Choroid plexus epithelial cell (primary cell): ENCODE results near the gene ZSWIM4.

Experiments used
- DNase-seq: peaks from one replicate; pipeline ENCODE4 v3.0.0-alpha.2; 2010; ENCODE audit warnings: low read depth
- H3K4me3 ChIP-seq: 2 replicates; pipeline ENCODE4 v1.5.1; 2011; ENCODE audit warnings: low read depth, mild to moderate bottlenecking, control low read depth, low read length, moderate library complexity
- TF ChIP-seq, protein P1 (sequence below): conservative IDR thresholded peaks from 2 replicates; pipeline ENCODE4 v1.5.1; 2011; ENCODE audit warnings: low read depth, mild to moderate bottlenecking, control low read depth, inconsistent platforms, low read length, moderate library complexity

The ZSWIM4 gene

DNA sequence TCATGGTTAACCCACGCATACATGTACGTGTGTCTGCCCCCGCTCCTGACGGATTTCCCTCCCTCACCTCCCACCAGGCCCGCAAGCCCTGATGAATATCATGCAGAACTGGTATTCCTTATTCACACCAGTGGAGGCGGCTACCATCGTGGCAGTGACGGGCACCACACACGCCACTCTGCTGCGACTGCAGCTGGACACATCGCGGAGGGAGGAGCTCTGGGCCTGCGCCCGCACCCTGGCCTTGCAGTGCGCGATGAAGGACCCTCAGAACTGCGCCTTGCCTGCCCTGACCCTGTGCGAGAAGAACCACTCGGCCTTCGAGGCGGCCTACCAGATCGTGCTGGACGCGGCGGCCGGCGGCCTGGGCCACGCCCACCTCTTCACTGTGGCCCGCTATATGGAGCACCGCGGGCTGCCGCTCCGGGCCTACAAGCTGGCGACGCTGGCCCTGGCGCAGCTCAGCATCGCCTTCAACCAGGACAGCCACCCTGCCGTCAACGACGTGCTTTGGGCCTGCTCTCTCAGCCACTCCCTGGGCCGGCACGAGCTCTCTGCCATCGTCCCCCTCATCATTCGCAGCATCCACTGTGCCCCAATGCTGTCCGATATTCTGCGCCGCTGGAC lies 35.0 kb downstream of the ZSWIM4 start:
- TF ChIP-seq, protein P1, sequence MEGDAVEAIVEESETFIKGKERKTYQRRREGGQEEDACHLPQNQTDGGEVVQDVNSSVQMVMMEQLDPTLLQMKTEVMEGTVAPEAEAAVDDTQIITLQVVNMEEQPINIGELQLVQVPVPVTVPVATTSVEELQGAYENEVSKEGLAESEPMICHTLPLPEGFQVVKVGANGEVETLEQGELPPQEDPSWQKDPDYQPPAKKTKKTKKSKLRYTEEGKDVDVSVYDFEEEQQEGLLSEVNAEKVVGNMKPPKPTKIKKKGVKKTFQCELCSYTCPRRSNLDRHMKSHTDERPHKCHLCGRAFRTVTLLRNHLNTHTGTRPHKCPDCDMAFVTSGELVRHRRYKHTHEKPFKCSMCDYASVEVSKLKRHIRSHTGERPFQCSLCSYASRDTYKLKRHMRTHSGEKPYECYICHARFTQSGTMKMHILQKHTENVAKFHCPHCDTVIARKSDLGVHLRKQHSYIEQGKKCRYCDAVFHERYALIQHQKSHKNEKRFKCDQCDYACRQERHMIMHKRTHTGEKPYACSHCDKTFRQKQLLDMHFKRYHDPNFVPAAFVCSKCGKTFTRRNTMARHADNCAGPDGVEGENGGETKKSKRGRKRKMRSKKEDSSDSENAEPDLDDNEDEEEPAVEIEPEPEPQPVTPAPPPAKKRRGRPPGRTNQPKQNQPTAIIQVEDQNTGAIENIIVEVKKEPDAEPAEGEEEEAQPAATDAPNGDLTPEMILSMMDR, result no peak
- no peak for DNase-seq
- H3K4me3 ChIP-seq, result no peak overlapping the region

DNA sequence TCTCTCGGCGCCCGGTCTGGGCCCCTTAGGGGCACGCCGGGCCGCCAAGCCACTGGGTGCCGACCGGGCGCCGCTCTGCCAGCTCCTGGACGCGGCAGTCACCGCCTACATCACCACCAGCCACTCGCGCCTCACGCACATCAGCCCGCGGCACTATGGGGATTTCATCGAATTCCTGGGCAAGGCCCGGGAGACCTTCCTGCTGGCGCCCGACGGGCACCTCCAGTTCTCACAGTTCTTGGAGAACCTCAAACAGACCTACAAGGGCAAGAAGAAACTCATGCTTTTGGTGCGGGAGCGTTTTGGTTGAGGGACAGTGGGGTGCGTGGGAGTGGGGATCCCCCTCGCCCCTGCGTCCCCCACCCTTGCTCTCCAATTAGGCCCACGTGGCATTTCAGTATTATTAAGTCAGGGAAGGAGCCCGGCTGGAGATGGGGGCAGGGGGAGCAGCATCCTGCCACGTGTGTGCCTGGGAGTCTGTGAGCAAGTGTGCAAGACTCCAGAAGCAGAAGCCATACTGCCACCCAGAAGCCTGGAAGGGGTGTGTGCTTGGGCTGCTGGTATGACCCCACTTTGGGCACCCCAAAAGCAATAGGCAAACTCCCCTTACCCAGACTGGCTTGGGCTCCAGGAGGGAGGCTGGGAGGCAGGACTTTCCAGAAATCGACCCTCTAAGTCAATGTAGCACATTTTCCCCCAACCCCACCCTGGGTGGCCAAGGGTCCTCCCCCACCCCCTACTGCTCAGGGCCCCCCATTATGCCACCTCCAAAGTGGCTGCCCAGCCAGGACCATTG lies 35.7 kb downstream of the ZSWIM4 start:
- H3K4me3 ChIP-seq, result no peak overlapping the region
- DNase-seq, result no peak
- TF ChIP-seq, protein P1, result no peak

DNA sequence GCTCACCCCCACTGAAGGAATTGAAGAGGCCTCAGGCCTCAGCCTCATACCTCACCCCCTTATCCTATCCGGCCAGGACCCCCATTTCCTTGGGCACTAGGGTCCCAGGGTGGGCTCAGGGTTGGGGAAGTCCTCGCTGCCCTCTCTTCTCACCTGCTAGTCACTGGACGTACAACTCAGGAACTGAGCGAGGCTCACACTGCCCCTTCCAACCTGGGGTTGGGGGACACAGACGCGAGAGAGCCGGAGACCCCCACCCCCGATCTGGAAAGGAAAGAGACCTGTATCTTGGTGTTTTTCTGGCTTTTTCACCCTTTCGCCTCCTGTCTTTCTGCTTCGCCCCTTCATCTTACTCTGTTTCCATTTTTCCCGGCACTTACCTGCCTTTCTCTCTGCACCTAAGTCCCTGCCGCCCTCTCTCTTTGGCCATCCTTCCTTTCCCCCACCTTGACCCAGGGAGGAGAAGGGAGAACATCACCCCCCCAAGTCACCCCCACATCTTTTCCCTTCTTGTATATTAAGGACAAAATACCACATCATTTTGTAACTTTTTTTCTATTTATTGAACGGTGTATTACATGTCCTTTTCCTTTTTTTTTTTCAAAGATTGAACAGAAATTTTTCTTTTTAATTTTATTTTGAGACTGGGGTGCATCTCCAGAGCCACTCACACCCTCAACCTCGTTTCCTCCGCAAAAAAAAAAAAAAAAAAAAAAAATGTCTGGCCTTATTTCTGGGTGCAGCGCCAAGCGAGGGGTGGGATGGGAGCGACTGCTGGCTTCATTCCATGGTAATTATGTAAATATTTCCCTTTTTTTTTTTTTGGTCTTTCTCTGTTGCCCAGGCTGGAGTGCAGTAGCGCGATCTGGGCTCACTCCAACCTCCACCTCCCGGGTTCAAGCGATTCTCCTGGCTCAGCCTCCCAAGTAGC lies 36.6 kb downstream of the ZSWIM4 start:
- no peak overlapping the region for H3K4me3 ChIP-seq
- TF ChIP-seq, protein P1, result no peak
- DNase-seq, result no peak

DNA sequence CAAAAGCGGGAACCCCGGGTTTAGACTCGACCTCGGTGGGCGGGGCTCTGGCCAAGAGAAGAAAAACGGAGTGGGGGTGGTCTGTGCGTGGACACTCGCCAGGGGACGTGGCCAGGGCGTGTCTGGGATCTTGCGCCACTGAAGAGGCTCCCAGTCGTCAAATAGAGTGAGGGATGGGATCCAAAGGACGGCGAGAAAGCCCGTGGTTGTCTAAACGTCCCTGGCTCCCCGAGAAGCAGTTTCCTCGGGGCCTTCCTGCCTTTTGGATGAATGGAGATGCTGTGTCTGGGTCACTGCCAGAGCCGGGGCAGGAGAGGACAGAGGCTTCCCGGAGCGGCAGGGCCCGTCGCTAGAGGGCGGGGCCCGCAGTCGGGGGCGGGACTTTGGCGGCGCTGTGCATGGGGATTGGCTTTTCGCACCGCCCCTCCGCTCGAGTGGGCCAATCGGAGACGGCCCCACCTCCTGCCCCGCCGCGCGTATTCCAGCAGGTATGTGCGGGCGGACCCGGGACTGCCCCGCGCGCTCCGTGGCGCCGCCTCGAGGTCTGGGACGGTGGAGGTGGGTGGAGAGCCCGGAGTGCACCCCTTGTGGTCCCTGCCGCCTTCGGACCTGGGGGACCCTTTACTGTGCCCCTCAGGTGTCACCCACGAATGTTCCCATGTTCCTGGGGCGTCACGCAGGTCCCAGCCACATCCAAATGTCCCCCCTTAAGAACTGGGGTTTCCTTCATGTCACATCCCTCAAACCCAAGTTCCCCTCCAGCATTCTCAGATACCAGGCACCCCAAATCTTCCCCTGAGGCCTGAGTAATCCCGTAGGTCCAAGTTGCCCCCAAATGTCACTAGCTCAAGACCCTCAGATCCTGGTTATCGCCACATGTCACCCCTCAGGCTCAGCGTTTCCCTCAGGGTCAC lies 38.3 kb downstream of the ZSWIM4 start:
- TF ChIP-seq, protein P1, result peak; percentile 56
- peak overlapping the region; percentile 40 for H3K4me3 ChIP-seq
- peak; percentile 93 for DNase-seq

DNA sequence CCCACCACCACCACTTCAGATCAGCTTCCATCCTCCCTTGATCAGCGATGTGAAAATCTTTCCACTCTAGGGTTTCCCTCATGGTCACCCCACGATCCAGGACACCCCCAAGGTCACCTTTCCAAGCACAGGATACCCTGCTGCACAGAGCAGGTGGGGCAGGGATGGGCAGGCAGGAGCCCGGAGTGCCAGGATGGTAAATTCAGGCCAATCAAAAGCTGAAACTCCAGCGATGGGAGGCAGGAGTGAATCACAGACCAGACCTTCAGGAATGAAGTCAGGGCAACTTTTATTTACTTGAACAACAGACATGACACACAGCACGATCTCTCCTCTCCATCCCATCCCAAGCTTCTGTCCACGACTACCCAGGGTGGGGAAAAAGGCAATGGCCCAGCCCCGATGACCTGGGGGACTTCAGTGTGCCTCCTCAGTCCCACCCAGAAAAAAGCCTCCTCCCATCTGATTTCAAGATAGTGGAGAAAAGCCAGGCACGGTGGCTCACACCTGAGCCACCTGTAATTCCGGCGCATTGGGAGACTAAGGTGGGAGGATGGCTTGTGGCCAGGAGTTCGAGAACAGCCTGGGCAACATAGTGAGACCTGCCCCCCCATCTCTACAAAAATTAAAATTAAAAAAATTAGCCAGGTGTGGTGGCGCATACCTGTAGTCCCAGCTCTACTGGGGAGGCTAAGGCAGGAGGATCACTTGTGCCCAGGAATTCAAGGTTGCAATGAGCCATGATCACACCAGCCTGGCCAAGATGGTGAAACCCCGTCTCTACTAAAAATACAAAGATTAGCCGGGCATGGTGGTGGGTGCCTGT lies 39.2 kb downstream of the ZSWIM4 start:
- DNase-seq, result peak; percentile 57
- H3K4me3 ChIP-seq, result no peak overlapping the region
- TF ChIP-seq, protein P1, result no peak
